Measurements from ENCODE around the gene RANBP10. TPM values are rescaled to one million over a fixed set of nuclear protein-coding genes. Genes with fewer than 3 reads are reported as not detected.

Gene RANBP10
- total and polyA plus RNA-seq, 2 of the 8 experiments (the other 6 are each of a cell fraction or from before 2014, with no cell fraction given): 14.2 to 16.8 TPM

- TF ChIP-seq E2F6 (IDR thresholded peaks at IDR 0.05): no peak
- TF ChIP-seq NRF1 (IDR thresholded peaks at IDR 0.05; ENCODE audit: low read depth, low read length): no peak
Observed at GRCh38 chr16:67709050-67709449, 97.3 kb downstream of the RANBP10 start (continued).
